GM20431 (cell line): ENCODE results near the gene ELP6.
"Not testable (repeated sequence)": the region's sequence is repeated elsewhere in the genome, so short reads cannot be mapped to it uniquely, and the experiment has no call there.

ENCODE experiments used
- in situ Hi-C: fragments of 300-500 bp; cut with MseI, MboI; formaldehyde crosslinking; loops from one replicate; pipeline ENCODE4 v1.15.0; 2020; ENCODE audit warnings: low sequenced_read_pairs; ENCODE audit not compliant: unreplicated experiment

Gene ELP6

GRCh38 chr3:47475029-47475569 is 38.4 kb downstream of the ELP6 start:
- in situ Hi-C loops: no loop called here

GRCh38 chr3:47473391-47473790 is 40.1 kb downstream of the ELP6 start:
- in situ Hi-C loops: no loop called here

- in situ Hi-C loops: no loop called here
Observed at GRCh38 chr3:47469616-47470015, 43.9 kb downstream of the ELP6 start.

- in situ Hi-C loops: not testable (repeated sequence)
Observed at GRCh38 chr3:47468315-47468714, 45.2 kb downstream of the ELP6 start.

GRCh38 chr3:47464588-47464987 is 48.9 kb downstream of the ELP6 start:
- in situ Hi-C loops: no loop called here

GRCh38 chr3:47459534-47460085 is 53.9 kb downstream of the ELP6 start:
- in situ Hi-C loops: not testable (repeated sequence)

- in situ Hi-C loops: no loop called here
Observed at GRCh38 chr3:47456984-47457383, 56.5 kb downstream of the ELP6 start.

- in situ Hi-C loops: no loop called here
Observed at GRCh38 chr3:47455806-47456452, 57.6 kb downstream of the ELP6 start.

GRCh38 chr3:47452453-47453215 is 60.9 kb downstream of the ELP6 start:
- in situ Hi-C loops: no loop called here
